Vagina (tissue), 2 donors: ENCODE measurements around the gene RHOU. TPM values are rescaled to one million over a fixed set of nuclear protein-coding genes. Genes with fewer than 3 reads are reported as not detected.

Source experiments
- DNase-seq, 2 donors: peaks; one replicate each; pipeline ENCODE4 v3.0.0-alpha.2; 2017; ENCODE audit errors: extremely low spot score in 2 of 2
- H3K27ac ChIP-seq: fragments of 200-600 bp; sonication (generic); one replicate; pipeline ENCODE4 v1.5.1; 2019
- H3K27me3 ChIP-seq: fragments of 200-600 bp; sonication (generic); one replicate; pipeline ENCODE4 v1.5.1; 2019
- H3K36me3 ChIP-seq, 2 donors: fragments of 200-600 bp; sonication (generic); one replicate each; pipeline ENCODE4 v1.5.1; 2017 to 2019
- H3K4me1 ChIP-seq: fragments of 200-600 bp; sonication (generic); one replicate; pipeline ENCODE4 v1.5.1; 2019
- H3K4me3 ChIP-seq, 2 donors: fragments of 200-600 bp; sonication (generic); 1 replicate in 1 of 2; 2 replicates in 1 of 2; pipeline ENCODE4 v1.5.1; 2016 to 2019
- H3K9me3 ChIP-seq: fragments of 200-600 bp; sonication (generic); one replicate; pipeline ENCODE4 v1.5.1; 2019
- CTCF ChIP-seq, 3 experiments: fragments of 450-650 bp in 2 of 3; fragments of 200-600 bp in 1 of 3; sonication (generic) in 1 of 3; IDR thresholded peaks; one replicate each; pipeline ENCODE4 v1.5.1; 2017 to 2019; ENCODE audit warnings: antibody characterized with exemption in 3 of 3, mild to moderate bottlenecking in 2 of 3, moderate library complexity in 2 of 3
- POLR2A ChIP-seq, 2 donors: fragments of 450-650 bp; IDR thresholded peaks; one replicate each; pipeline ENCODE4 v1.6.1; 2017; ENCODE audit warnings: antibody characterized with exemption in 2 of 2, mild to moderate bottlenecking in 2 of 2, moderate library complexity in 2 of 2
- POLR2AphosphoS5 ChIP-seq, 2 donors: sonication (generic); formaldehyde crosslinking; IDR thresholded peaks; one replicate each; pipeline ENCODE4 v1.9.0; 2017; ENCODE audit warnings: antibody characterized with exemption in 2 of 2, mild to moderate bottlenecking in 2 of 2, low read depth in 1 of 2; ENCODE audit not compliant: insufficient read depth in 1 of 2
- intact Hi-C: fragments of 100-400 bp; cut with DNase I; formaldehyde crosslinking; loops from one replicate; pipeline ENCODE4 v1.15.1; 2023
- total RNA-seq: library from RNA; depleted of rRNA; stranded (reverse); fragments of >200 nt; gene quantifications from one replicate; pipeline ENCODE4 v1.2.3, GENCODE V29; 2016

Gene RHOU
- total RNA-seq, 1 donor from 2014 or later, result 10.8 TPM

- TF ChIP-seq POLR2AphosphoS5 (IDR thresholded peaks at IDR 0.05; ENCODE audit: insufficient read depth in 1 of 2, low read depth in 1 of 2), result no peak
- TF ChIP-seq CTCF (IDR thresholded peaks at IDR 0.05), result no peak
- TF ChIP-seq POLR2A (IDR thresholded peaks at IDR 0.05), result no peak
- Histone ChIP-seq H3K36me3 (peaks cover 0 to 17% of the 10 kb centered on the region in 2 donors), H3K4me1 (peaks cover 11% of the 10 kb centered on the region), H3K4me3 (no peak overlapping the region), H3K27ac (no peak overlapping the region), H3K9me3 (no peaks in the 10 kb centered on the region), H3K27me3 (no peaks in the 10 kb centered on the region)
- intact Hi-C loops, result no loop called here
- peak in 1 of 2 donors; percentile 62 for DNase-seq
These were observed 7.1 kb downstream of the RHOU start for GRCh38 chr1:228742281-228742860.

GRCh38 chr1:228743405-228743804, 8.1 kb downstream of the RHOU start:
- TF ChIP-seq POLR2A (IDR thresholded peaks at IDR 0.05) (no peak), POLR2AphosphoS5 (IDR thresholded peaks at IDR 0.05; ENCODE audit: insufficient read depth in 1 of 2, low read depth in 1 of 2) (no peak), CTCF (IDR thresholded peaks at IDR 0.05) (no peak)
- Histone ChIP-seq H3K36me3 (peaks cover 0 to 17% of the 10 kb centered on the region in 2 donors), H3K4me3 (no peak overlapping the region), H3K4me1 (peaks cover 2% of the 10 kb centered on the region), H3K9me3 (no peaks in the 10 kb centered on the region), H3K27ac (no peak overlapping the region), H3K27me3 (no peaks in the 10 kb centered on the region)
- intact Hi-C loops, result no loop called here
- DNase-seq, result no peak

- Histone ChIP-seq H3K27ac (no peak overlapping the region), H3K36me3 (peaks cover 0 to 17% of the 10 kb centered on the region in 2 donors)
- TF ChIP-seq POLR2A (IDR thresholded peaks at IDR 0.05), result no peak
- TF ChIP-seq CTCF (IDR thresholded peaks at IDR 0.05), result no peak
- TF ChIP-seq POLR2AphosphoS5 (IDR thresholded peaks at IDR 0.05; ENCODE audit: insufficient read depth in 1 of 2, low read depth in 1 of 2), result no peak
These were observed 9.1 kb downstream of the RHOU start for GRCh38 chr1:228744356-228744755.

GRCh38 chr1:228744918-228745317, 9.6 kb downstream of the RHOU start:
- peak in 1 of 2 donors; percentile 54 for DNase-seq
- Histone ChIP-seq H3K4me1 (no peaks in the 10 kb centered on the region), H3K27ac (no peak overlapping the region), H3K36me3 (peaks cover 0 to 17% of the 10 kb centered on the region in 2 donors), H3K4me3 (no peak overlapping the region), H3K27me3 (no peaks in the 10 kb centered on the region), H3K9me3 (no peaks in the 10 kb centered on the region)
- TF ChIP-seq POLR2A (IDR thresholded peaks at IDR 0.05) (no peak), CTCF (IDR thresholded peaks at IDR 0.05) (no peak), POLR2AphosphoS5 (IDR thresholded peaks at IDR 0.05; ENCODE audit: insufficient read depth in 1 of 2, low read depth in 1 of 2) (no peak)
- intact Hi-C loops, result no loop called here

More at GRCh38 chr1:228744356-228744755, 9.1 kb downstream of the RHOU start:
- Histone ChIP-seq H3K9me3 (no peaks in the 10 kb centered on the region), H3K4me1 (no peaks in the 10 kb centered on the region), H3K27me3 (no peaks in the 10 kb centered on the region), H3K4me3 (no peak overlapping the region)
- intact Hi-C loops, result no loop called here
- DNase-seq, result peak in 1 of 2 donors; percentile 34

GRCh38 chr1:228745497-228745896, 10.2 kb downstream of the RHOU start:
- H3K4me3 ChIP-seq, result no peak overlapping the region
- DNase-seq, result no peak
- no peaks in the 10 kb centered on the region for H3K27me3 ChIP-seq
- H3K9me3 ChIP-seq, result no peaks in the 10 kb centered on the region
- H3K36me3 ChIP-seq, result peaks cover 0 to 17% of the 10 kb centered on the region in 2 donors
- TF ChIP-seq POLR2AphosphoS5 (IDR thresholded peaks at IDR 0.05; ENCODE audit: insufficient read depth in 1 of 2, low read depth in 1 of 2) (no peak), CTCF (IDR thresholded peaks at IDR 0.05) (no peak), POLR2A (IDR thresholded peaks at IDR 0.05) (no peak)
- intact Hi-C loops, result no loop called here
- no peak overlapping the region for H3K27ac ChIP-seq
- no peaks in the 10 kb centered on the region for H3K4me1 ChIP-seq
